Measurements from ENCODE around the gene LPCAT3. TPM values are rescaled to one million over a fixed set of nuclear protein-coding genes. Genes with fewer than 3 reads are reported as not detected.
A peak's percentile ranks its signal among the peaks of the same experiment; 100 is the strongest.

LPCAT3 gene
- total RNA-seq, 1 experiment from 2014 or later: 54.3 TPM

GRCh38 chr12:7017870-7018349, 366 bp downstream of the LPCAT3 start:
- BruUV-seq (replicated peaks): no TSS peak

GRCh38 chr12:7016958-7017571, 1.2 kb downstream of the LPCAT3 start:
- in situ Hi-C loops (cut with HindIII; ENCODE audit: low pct_unique_long_range_greater_than_20kb, low sequenced_read_pairs): no loop called here
- no peak for TF ChIP-seq REST (IDR thresholded peaks at IDR 0.05; ENCODE audit: insufficient read depth in 1 of 2, low read depth in 2 of 2, low read length in 1 of 2)
- TF ChIP-seq SIN3A (IDR thresholded peaks at IDR 0.05; ENCODE audit: borderline replicate concordance, insufficient read depth, low read depth, low read length): no peak
- TF ChIP-seq TCF7L2 (IDR thresholded peaks at IDR 0.05; ENCODE audit: low read depth, low read length): no peak
- no peak for TF ChIP-seq POLR2AphosphoS5 (IDR thresholded peaks at IDR 0.05; ENCODE audit: low read depth, low read length)
- TF ChIP-seq, protein P1, sequence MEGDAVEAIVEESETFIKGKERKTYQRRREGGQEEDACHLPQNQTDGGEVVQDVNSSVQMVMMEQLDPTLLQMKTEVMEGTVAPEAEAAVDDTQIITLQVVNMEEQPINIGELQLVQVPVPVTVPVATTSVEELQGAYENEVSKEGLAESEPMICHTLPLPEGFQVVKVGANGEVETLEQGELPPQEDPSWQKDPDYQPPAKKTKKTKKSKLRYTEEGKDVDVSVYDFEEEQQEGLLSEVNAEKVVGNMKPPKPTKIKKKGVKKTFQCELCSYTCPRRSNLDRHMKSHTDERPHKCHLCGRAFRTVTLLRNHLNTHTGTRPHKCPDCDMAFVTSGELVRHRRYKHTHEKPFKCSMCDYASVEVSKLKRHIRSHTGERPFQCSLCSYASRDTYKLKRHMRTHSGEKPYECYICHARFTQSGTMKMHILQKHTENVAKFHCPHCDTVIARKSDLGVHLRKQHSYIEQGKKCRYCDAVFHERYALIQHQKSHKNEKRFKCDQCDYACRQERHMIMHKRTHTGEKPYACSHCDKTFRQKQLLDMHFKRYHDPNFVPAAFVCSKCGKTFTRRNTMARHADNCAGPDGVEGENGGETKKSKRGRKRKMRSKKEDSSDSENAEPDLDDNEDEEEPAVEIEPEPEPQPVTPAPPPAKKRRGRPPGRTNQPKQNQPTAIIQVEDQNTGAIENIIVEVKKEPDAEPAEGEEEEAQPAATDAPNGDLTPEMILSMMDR (IDR thresholded peaks at IDR 0.05): no peak
- Histone ChIP-seq H3K4me3 (ENCODE audit: low read depth in 2 of 2, low read length in 2 of 2) (peak overlapping the region; percentile 80 to 85), H3K27me3 (ENCODE audit: control insufficient read depth, insufficient read depth, low read length) (no peaks in the 10 kb centered on the region), H3K27ac (ENCODE audit: low read length) (peak overlapping the region; percentile 86), H3K36me3 (ENCODE audit: control insufficient read depth, insufficient read depth, low read length) (peaks cover 3% of the 10 kb centered on the region), H3K9me3 (ENCODE audit: control insufficient read depth, insufficient read depth, low read depth, low read length) (no peaks in the 10 kb centered on the region), H3K4me1 (ENCODE audit: control insufficient read depth, insufficient read depth, low read length) (peaks cover 27% of the 10 kb centered on the region)
- intact Hi-C loops (cut with micrococcal nuclease; ENCODE audit: unreplicated experiment): no loop called here
- CTCF ChIA-PET: no interaction called here
- no peak for DNase-seq (ENCODE audit: low read depth, low spot score)
- BruUV-seq (replicated peaks): TSS peak; percentile 82
- POLR2A ChIA-PET: no interaction called here
- no peak for ATAC-seq

More at GRCh38 chr12:7017870-7018349, 366 bp downstream of the LPCAT3 start:
- Histone ChIP-seq H3K36me3 (ENCODE audit: control insufficient read depth, insufficient read depth, low read length) (peaks cover 3% of the 10 kb centered on the region; the same call in 1 of the 2 replicates), H3K9me3 (ENCODE audit: control insufficient read depth, insufficient read depth, low read depth, low read length) (no peaks in the 10 kb centered on the region), H3K27me3 (ENCODE audit: control insufficient read depth, insufficient read depth, low read length) (no peaks in the 10 kb centered on the region), H3K27ac (ENCODE audit: low read length) (peak overlapping the region; percentile 86), H3K4me3 (ENCODE audit: low read depth in 2 of 2, low read length in 2 of 2) (peak overlapping the region; percentile 80 to 85), H3K4me1 (ENCODE audit: control insufficient read depth, insufficient read depth, low read length) (peaks cover 27% of the 10 kb centered on the region)
- ATAC-seq (peak; percentile 64), DNase-seq (ENCODE audit: low read depth, low spot score) (no peak)
- TF ChIP-seq SIN3A (IDR thresholded peaks at IDR 0.05; ENCODE audit: borderline replicate concordance, insufficient read depth, low read depth, low read length): no peak; the same call in 1 of the 2 replicates
- in situ Hi-C loops (cut with HindIII; ENCODE audit: low pct_unique_long_range_greater_than_20kb, low sequenced_read_pairs) (no loop called here), intact Hi-C loops (cut with micrococcal nuclease; ENCODE audit: unreplicated experiment) (no loop called here)
- POLR2A ChIA-PET: no interaction called here
- CTCF ChIA-PET: no interaction called here

All from Panc1 (cell line).